Activated gamma-delta T cell (primary cell): ENCODE measurements around the gene FMO2.
"Not testable (repeated sequence)": the region's sequence is repeated elsewhere in the genome, so short reads cannot be mapped to it uniquely, and the experiment has no call there.

Source experiments
- DNase-seq: peaks from one replicate; lab custom pipeline; 2025; lab: John Stamatoyannopoulos, UW

FMO2 gene

DNA sequence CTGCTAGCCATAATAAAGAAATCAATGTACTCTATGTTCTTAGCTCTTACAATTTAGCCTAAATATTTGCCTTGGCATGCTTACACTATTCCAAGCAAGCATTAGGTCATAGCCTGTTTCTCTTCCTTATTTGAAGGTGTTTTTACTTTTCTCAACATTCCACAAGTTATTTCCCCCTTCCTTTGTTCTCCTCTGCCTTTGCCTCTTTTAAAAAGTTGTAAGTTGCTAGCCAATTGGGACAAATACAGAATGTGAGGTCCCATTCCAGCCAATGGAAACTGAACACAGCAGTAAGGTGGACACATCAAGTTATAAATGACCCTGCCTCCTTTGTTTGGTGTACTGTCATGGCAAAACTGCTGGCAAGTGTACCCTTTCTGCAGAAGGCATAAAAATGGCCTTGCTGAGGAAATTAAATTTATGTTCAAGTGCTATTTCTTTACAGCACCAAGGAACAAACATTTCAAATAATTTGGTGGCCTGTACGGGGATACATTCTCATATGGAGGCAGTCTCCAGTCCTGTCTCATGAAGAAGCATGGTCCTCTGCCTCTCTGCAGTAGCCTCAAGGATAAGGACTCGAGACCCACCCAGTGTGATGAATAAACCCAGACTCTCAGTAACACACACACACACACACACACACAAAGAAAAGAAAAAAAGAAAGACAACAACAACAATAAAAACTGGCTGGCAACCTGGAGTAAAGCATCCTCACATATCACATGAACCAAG lies 34.4 kb downstream of the FMO2 start:
- DNase-seq: no peak

DNA sequence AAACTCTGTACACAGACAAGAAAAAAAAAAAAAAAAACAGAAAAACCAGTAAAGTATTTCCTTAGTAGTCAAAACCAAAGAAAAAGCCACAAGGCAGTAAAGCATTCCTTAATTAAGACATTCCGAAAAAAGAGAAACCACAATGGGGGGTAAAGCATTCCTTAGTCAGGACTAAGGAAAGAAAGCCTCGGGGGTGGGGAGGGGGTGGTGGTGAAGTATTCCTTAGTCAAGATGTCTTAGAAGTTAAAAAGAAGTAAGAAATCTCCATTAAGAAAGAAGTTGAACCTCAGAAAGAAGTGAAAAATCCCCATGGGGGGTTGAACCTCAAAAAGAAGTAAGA lies 35.0 kb downstream of the FMO2 start:
- no peak for DNase-seq

GRCh38 chr1:171220581-171221054 lies 35.5 kb downstream of the FMO2 start:
- no peak for DNase-seq

DNA sequence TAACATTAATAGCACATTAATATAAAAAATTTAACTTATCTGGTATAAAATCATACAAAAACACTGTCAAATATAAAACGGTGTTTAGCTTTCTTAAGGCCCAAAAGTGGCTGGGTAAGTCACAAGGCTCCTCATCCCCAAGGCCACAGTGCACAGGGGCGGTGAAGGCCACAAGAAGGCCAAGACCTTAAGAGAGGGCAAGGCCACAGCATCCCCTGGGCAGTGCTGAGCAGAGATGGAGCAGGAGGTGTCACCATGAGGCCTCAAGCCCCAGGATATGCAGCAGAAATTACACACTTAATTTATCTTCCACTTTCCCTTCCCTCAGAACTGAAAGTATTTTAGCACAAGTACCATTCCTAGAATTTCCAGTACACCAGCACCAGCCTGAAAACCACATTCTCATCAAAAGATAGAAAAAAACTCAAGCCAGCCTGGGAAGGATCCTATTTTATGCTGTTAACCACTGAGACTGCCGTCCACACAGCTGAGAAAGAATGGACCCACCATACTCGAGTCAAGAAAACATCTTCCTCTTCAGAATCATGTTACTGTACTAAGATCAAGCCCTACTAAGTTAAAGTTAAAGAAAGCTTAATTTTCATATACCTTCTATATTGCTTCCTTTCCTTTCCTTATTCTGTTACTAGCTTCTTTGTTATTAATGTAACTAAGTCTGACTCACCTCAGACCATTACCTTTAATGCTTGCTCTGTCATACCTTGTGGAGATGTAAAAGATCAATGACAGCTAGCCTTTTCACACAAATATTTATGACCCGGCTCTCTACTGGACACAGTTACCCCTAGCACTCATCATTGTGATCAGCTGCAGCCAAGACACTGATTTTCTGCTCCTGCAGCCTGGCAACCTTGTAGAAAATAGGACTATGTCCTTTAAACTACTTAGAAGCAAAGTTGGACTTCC lies 36.8 kb downstream of the FMO2 start:
- no peak for DNase-seq

DNA sequence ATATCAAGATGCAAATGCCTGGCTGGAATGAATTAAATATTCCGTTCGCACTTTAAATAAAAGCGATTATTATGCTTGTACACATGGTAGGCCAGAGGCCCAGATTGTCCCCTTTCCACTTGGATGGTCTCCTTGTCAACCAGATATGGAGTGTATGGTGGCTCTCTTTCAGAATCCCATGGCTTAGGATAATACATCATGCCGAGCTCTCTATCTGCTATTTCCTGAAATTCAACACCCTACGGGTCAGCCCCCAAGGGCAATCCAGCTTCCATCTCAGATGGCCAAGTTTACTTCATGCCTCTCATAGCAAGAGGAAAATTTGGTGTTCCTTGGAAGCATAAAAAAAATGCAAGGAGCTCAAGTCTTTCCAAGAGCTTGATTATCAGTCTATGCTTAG lies 37.8 kb downstream of the FMO2 start:
- DNase-seq: no peak

DNA sequence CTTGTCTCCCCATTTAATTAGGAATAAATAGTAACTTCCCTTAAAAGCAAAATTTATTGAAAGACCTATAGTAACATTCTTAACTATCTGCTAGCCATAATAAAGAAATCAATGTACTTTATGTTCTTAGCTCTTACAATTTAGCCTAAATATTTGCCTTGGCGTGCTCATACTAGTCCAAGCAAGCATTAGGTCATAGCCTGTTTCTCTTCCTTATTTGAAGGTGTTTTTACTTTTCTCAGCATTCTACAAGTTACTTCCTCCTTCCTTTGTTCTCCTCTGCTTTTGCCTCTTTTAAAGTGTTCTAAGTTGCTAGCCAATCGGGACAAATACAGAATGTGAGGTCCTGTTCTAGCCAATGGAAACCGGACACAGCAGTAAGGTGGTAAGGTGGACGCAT lies 39.2 kb downstream of the FMO2 start:
- not testable (repeated sequence) for DNase-seq

GRCh38 chr1:171226747-171227370 lies 41.8 kb downstream of the FMO2 start:
- DNase-seq: no peak

DNA sequence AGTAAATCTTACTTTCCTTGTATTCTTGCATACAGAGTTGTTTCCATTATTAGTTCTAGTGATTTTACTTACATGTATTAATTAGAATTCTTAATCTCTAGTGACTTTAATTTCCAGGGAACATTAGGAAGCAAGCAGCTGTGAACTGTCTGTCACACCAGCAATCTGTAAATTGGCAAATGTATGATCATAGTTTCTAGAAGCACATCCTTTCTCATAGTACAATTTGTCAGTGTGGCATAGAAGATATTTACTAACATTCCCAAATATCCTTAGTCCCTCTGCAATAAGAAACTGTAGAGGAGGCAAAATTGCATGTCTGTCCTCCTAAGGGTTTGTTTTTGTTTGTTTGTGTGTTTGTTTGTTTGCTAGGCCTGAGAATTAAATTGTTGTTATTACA lies 46.2 kb downstream of the FMO2 start:
- DNase-seq: no peak

- no peak for DNase-seq
Measured at GRCh38 chr1:171233183-171233582, 48.1 kb downstream of the FMO2 start.

DNA sequence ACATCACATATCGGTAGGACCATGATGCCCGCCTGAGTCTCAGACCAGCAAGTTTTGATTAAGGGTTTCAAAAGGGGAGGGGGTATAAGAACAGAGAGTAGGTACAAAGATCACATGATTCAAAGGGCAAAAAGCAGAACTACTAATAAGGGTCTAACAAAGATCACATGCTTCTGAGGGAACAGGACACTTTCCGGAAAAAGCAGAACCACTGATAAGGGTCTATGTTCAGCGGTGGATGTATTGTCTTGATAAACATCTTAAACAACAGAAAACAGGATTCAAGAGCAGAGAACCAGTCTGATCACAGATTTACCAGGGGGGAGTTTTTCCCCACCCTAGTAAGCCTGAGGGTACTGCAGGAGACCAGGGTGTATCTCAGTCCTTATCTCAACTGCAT lies 51.1 kb downstream of the FMO2 start:
- DNase-seq: not testable (repeated sequence)

DNA sequence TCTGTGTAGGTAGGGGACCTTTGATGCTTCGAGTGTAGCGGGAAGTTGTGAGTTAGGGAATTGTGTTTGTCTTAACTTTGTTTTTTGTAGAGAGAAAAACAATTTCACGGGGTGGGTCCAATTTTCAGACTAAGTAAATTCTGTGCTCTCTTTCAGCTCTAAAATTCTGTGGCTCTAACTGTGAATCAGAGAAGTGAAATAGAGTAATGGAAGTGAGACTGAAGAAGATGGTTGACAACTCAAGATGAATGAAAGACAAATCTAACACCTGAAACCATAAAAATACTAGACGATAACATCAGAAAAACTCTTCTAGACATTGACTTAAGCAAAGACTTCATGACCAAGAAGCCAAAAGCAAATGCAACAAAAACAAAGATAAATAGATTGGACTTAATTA lies 58.8 kb downstream of the FMO2 start:
- no peak for DNase-seq

DNA sequence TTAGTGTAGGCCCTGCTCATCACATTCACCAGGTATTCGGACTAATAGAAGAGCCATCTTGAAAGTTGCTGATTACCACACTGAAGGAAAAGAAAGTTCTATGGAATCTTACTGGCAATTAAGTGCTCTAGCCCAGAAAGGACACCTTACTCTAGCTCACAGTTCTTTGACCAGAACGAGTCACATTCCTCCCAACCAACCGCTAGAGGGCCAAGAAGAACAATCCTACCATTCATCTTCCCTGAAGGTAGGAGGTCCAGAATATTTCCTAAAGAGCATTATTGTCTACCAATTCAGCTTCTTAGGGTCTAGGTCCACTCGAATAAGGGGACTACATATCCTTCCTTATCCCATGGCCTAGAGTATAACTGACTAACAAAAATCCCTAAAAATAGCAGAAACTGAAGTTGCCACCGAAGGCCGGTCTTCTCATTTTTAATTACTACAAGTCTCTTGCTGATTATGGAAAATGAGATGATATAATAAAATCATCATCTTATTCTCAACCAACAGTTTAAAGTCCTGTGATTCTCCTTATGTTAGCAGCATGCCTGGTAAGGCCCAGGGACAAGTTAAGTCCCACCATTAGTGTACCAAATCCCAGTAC lies 60.5 kb downstream of the FMO2 start:
- no peak for DNase-seq

GRCh38 chr1:171247501-171247900 lies 62.4 kb downstream of the FMO2 start:
- no peak for DNase-seq

GRCh38 chr1:171248302-171248701 lies 63.2 kb downstream of the FMO2 start, which contains the start of gene FMO1:
FMO1 (plus strand) TSS chr1:171248494; CDS start chr1:171258088, 9,594 bp downstream.
- no peak for DNase-seq

GRCh38 chr1:171248841-171249240 lies 63.7 kb downstream of the FMO2 start:
- no peak for DNase-seq

GRCh38 chr1:171250263-171250662 lies 65.2 kb downstream of the FMO2 start:
- DNase-seq: no peak

DNA sequence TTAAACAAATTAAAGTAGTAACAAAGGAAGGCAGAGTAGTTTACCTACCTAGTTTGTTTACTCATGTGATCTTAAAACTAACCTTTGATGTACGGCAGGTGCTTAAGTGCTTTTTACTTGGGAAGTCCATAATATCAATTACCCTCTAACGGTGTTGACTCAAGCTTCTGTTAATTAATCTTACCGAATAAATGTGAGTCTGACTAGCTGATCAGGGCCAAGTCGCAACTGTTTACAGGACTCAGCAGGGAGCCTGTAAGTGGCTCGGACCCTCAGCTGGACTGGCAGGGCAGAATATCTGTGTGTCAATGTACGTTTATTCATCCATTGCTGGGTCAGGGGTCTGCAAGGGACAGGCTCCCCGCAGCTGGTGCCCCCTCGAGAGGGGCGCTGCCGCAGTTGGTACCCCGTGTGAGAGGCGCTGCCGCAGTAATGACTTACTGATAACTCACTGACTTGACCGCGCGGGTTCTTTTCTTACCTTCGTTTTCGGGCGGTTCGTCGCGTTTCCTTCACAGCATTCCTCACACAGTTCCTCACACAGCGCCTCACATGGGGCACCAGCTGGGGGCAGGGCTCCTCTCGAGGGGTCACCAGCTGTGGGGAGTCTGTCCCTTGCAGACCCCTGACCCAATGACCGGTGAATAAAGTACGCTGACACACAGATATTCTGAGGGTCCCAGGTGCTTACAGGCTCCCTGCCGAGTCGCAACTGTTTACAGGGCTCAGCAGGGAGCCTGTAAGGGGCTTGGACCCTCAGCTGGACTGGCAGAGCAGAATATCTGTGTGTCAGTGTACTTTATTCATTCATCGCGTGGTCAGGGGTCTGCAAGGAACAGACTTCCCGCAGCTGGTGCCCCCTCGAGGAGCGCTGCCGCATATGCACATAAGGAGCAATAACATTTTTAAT lies 66.2 kb downstream of the FMO2 start:
- DNase-seq: no peak

- DNase-seq: no peak
Measured at GRCh38 chr1:171251952-171252300, 66.8 kb downstream of the FMO2 start.

GRCh38 chr1:171252482-171252881 lies 67.4 kb downstream of the FMO2 start:
- DNase-seq: no peak

DNA sequence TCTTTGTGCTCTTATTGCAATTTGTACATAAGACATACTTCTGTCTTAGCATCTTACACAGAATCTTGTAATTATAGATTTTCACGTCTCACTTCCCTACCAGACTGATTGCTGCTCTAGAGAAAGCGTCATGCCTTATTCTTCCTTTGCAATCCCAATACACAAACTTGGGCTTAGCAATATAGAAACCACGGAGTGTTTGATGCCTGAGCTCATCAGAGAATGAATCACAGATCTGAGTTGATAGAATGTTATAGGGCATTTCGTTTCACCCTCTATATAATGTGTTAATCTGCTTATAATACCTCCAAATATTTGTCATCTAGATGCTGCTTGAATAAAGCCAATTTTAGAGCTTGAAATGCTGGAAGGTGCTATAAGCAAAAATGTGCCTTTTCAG lies 69.8 kb downstream of the FMO2 start:
- DNase-seq: no peak

- DNase-seq: no peak
Measured at GRCh38 chr1:171256940-171257606, 72.0 kb downstream of the FMO2 start.
